KMS-11 (cell line): ENCODE measurements around the gene CETN3.

Experiments used
- H2AFZ ChIP-seq: fragments of 200-600 bp; sonication (generic); 2 replicates; pipeline ENCODE4 v1.6.1; 2016; ENCODE audit warnings: antibody characterized with exemption, mixed run types, low read depth
- H3K27ac ChIP-seq: fragments of 200-600 bp; sonication (generic); 2 replicates; pipeline ENCODE4 v1.6.1; 2016; ENCODE audit warnings: mild to moderate bottlenecking, mixed run types
- H3K27me3 ChIP-seq: fragments of 200-600 bp; sonication (generic); 2 replicates; pipeline ENCODE4 v1.6.1; 2017; ENCODE audit warnings: mild to moderate bottlenecking, low read depth, mixed run types, moderate library complexity; ENCODE audit not compliant: insufficient read depth
- H3K36me3 ChIP-seq: fragments of 200-600 bp; sonication (generic); 2 replicates; pipeline ENCODE4 v1.6.1; 2017; ENCODE audit warnings: mild to moderate bottlenecking, mixed run types; ENCODE audit not compliant: insufficient read depth
- H3K4me1 ChIP-seq: fragments of 200-600 bp; sonication (generic); 2 replicates; pipeline ENCODE4 v1.6.1; 2016; ENCODE audit warnings: mild to moderate bottlenecking, low read depth, mixed run types; ENCODE audit not compliant: poor library complexity, severe bottlenecking
- H3K4me2 ChIP-seq: fragments of 200-600 bp; sonication (generic); 2 replicates; pipeline ENCODE4 v1.7.0; 2016; ENCODE audit warnings: mild to moderate bottlenecking, mixed run types
- H3K4me3 ChIP-seq: fragments of 200-600 bp; sonication (generic); IDR thresholded peaks from 2 replicates; pipeline ENCODE4 v1.6.1; 2017; ENCODE audit warnings: low read depth, low read length, mixed read lengths; ENCODE audit not compliant: insufficient read depth
- H3K79me2 ChIP-seq: fragments of 200-600 bp; sonication (generic); 2 replicates; pipeline ENCODE4 v1.6.1; 2016; ENCODE audit warnings: low read depth, mixed run types; ENCODE audit not compliant: insufficient read depth
- H3K9ac ChIP-seq: fragments of 200-600 bp; sonication (generic); 2 replicates; pipeline ENCODE4 v1.6.1; 2016; ENCODE audit warnings: mild to moderate bottlenecking, mixed run types
- H4K20me1 ChIP-seq: fragments of 200-600 bp; sonication (generic); 2 replicates; pipeline ENCODE4 v1.6.1; 2016; ENCODE audit warnings: mild to moderate bottlenecking, mixed run types; ENCODE audit not compliant: insufficient read depth
- CTCF ChIP-seq: fragments of 200-600 bp; sonication (generic); conservative IDR thresholded peaks from 2 replicates; pipeline ENCODE4 v1.6.1; 2017; ENCODE audit warnings: low read depth, mild to moderate bottlenecking, antibody characterized with exemption, low read length, moderate library complexity, mixed read lengths

The CETN3 gene

GRCh38 chr5:90384389-90384788, 25.2 kb downstream of the CETN3 start:
- Histone ChIP-seq H3K36me3 (no peaks in the 10 kb centered on the region), H3K4me2 (no peak overlapping the region), H2AFZ (no peak overlapping the region), H3K27ac (no peak overlapping the region), H3K79me2 (no peaks in the 10 kb centered on the region), H3K4me1 (no peaks in the 10 kb centered on the region), H3K4me3 (no peak overlapping the region), H3K9ac (no peak overlapping the region), H4K20me1 (no peaks in the 10 kb centered on the region), H3K27me3 (no peaks in the 10 kb centered on the region)
- TF ChIP-seq CTCF = no peak

- H3K79me2 ChIP-seq = no peaks in the 10 kb centered on the region
- H2AFZ ChIP-seq = no peak overlapping the region
- no peaks in the 10 kb centered on the region for H3K4me1 ChIP-seq
- H3K27ac ChIP-seq = no peak overlapping the region
- TF ChIP-seq CTCF = no peak
- no peak overlapping the region for H3K4me3 ChIP-seq
- H4K20me1 ChIP-seq = no peaks in the 10 kb centered on the region
- H3K27me3 ChIP-seq = no peaks in the 10 kb centered on the region
- no peaks in the 10 kb centered on the region for H3K36me3 ChIP-seq
- H3K4me2 ChIP-seq = no peak overlapping the region
- no peak overlapping the region for H3K9ac ChIP-seq
Measured at GRCh38 chr5:90383903-90384302, 25.7 kb downstream of the CETN3 start.

DNA sequence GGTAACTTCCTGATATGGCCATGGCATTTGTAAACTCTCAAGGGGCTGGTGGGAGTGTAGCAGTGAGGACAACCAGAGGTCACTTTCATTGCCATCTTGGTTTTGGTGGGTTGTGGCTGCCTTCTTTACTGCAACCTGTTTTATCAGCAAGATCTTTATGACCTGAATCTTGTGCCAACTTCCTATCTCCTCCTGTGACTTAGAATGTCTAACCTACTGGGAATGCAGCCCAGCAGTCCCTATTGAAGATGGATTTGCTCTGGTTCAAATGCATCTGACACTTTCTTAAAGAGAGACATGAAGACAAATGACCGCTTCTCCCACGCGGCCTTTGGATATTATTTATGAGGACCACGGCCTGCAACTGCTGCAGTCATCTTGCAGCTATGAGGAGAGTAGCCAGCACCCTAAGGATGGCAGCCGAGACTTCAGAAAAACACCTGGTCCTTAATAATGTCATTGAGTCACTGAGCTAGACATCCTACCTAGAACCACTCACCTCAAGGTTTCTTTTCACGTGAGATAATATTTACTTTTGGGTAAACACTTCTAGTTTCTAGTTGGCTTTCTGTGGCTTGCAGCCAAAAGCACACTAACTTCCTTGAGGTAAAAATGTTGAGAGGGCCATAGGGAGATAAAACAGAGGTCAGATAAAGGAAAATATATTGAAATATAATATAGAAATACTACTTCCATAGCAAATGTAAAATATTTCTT, 28.2 kb downstream of the CETN3 start:
- Histone ChIP-seq H3K27me3 (no peaks in the 10 kb centered on the region), H3K4me2 (no peak overlapping the region), H3K36me3 (no peaks in the 10 kb centered on the region), H3K79me2 (no peaks in the 10 kb centered on the region), H3K4me3 (no peak overlapping the region), H3K9ac (no peak overlapping the region), H3K4me1 (no peaks in the 10 kb centered on the region), H4K20me1 (no peaks in the 10 kb centered on the region), H3K27ac (no peak overlapping the region), H2AFZ (no peak overlapping the region)
- no peak for TF ChIP-seq CTCF

GRCh38 chr5:90379652-90380051, 29.9 kb downstream of the CETN3 start:
- Histone ChIP-seq H3K4me1 (no peaks in the 10 kb centered on the region), H2AFZ (no peak overlapping the region), H3K27me3 (no peaks in the 10 kb centered on the region), H3K4me3 (no peak overlapping the region), H3K36me3 (no peaks in the 10 kb centered on the region), H3K27ac (no peak overlapping the region), H3K4me2 (no peak overlapping the region), H4K20me1 (no peaks in the 10 kb centered on the region), H3K9ac (no peak overlapping the region), H3K79me2 (no peaks in the 10 kb centered on the region)
- no peak for TF ChIP-seq CTCF
